ENCODE measurements around the gene IRX2. TPM values are rescaled to one million over a fixed set of nuclear protein-coding genes. Genes with fewer than 3 reads are reported as not detected.

IRX2 gene
- total RNA-seq, 1 donor from 2014 or later: not detected

DNA sequence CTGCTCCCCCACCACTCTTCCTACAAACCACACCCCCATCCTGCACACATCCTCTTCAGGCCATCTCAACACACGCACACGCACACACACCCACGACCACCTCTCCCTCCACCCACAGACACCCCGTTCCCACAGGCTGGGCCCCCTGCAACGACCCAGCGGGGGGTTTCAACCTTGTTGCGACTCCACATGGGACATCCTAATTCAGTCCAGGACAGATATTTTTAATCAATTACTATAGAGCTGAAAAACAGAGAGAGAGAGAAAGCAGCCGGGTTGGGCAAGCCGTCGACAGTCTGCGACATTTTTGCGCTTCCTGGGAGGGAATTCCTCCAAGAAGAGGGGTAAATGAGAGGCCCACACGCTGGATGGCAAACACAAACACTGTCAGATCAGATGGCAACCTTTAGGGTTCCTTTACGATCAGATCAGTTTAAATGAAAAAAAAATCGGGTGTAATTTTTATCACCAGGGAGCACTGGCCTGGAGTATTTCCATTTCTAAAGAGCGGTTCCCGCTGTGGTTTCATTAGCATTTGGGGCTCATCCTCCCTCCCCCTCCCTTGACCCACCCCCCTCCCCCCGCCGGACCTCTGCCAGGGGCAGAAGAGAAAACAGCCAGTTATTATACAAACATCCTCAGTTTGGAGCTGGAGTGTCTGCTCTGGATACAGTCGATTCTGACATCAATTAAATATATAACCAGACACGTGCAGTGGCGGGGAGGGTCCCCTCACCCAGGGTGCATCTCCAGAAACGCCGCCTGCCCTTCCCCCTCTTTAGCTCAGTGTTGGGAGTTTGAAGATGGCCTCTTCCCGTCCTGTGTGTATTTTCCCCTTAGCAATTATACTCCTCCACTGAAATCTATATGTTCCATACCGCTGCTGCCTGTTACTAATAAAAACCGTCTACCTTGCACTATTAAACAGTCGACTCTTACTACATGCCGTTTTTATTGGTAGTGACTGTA lies 2.3 kb upstream of the IRX2 start:
- DNase-seq (no peak), ATAC-seq (ENCODE audit: low read depth) (no peak)
- Mint-ChIP-seq H3K4me3 (no peak overlapping the region), H3K4me1 (peaks cover 9% of the 10 kb centered on the region), H3K27ac (no peak overlapping the region), H3K36me3 (ENCODE audit: low read depth) (no peaks in the 10 kb centered on the region), H3K27me3 (peaks cover 53% of the 10 kb centered on the region), H3K9me3 (no peaks in the 10 kb centered on the region)
- intact Hi-C loops (cut with micrococcal nuclease): loop anchor here (10.0 kb wide), 1 partner anchor 841 kb away; the partner anchor contains the start of gene IRX1
- POLR2A ChIA-PET: no interaction called here
- no peak for TF ChIP-seq CTCF (IDR thresholded peaks at IDR 0.05)
- CTCF ChIA-PET: no interaction called here

DNA sequence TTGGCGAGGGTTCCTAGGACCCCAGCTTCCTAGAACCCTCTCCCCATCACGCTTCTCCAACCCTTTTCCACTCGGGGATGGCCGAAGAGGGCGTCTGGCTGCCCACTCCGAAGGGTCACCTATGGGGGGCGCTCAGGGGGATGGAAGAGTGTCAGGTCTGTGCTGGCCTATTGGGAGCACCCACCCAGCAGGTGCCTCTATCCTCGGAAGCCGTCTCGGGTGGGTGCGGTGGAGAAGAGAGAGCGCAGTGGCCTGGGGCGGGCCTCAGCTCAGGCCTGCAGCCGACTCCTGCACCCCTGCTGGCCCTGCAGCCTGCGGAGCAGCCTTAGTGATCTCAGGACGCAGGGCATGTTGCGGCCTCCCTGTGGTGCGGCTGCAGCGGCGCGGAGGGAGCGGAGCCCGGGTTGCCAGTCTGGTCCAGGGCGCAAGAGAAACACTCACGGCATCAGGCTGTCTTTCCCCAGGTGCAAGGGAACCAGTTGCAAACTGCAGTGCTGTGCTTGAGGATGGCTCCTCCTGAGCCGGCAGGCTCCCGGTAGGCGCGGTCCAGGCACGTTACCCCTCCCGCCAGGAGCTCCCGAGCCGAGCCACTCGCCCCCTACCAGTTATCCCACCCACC lies 1.5 kb upstream of the IRX2 start:
- ATAC-seq (ENCODE audit: low read depth) (no peak), DNase-seq (no peak)
- ChIA-PET POLR2A (no interaction called here), CTCF (no interaction called here)
- intact Hi-C loops (cut with micrococcal nuclease): loop anchor here (10.0 kb wide), 1 partner anchor 842 kb away; the partner anchor contains the start of gene IRX1
- no peaks in the 10 kb centered on the region for H3K36me3 Mint-ChIP-seq (ENCODE audit: low read depth)
- H3K27ac Mint-ChIP-seq: no peak overlapping the region
- H3K9me3 Mint-ChIP-seq: no peaks in the 10 kb centered on the region
- no peak for TF ChIP-seq CTCF (IDR thresholded peaks at IDR 0.05)
- peaks cover 48% of the 10 kb centered on the region for H3K27me3 Mint-ChIP-seq
- H3K4me1 Mint-ChIP-seq: peaks cover 9% of the 10 kb centered on the region
- H3K4me3 Mint-ChIP-seq: no peak overlapping the region

- H3K27ac Mint-ChIP-seq: no peak overlapping the region
- POLR2A ChIA-PET: no interaction called here
- no peaks in the 10 kb centered on the region for H3K36me3 Mint-ChIP-seq (ENCODE audit: low read depth)
- CTCF ChIA-PET: no interaction called here
- ATAC-seq (ENCODE audit: low read depth) (no peak), DNase-seq (no peak)
- H3K9me3 Mint-ChIP-seq: no peaks in the 10 kb centered on the region
- peaks cover 9% of the 10 kb centered on the region for H3K4me1 Mint-ChIP-seq
- intact Hi-C loops (cut with micrococcal nuclease): loop anchor here (10.0 kb wide), 1 partner anchor 843 kb away; the partner anchor contains the start of gene IRX1
- peaks cover 48% of the 10 kb centered on the region for H3K27me3 Mint-ChIP-seq
- no peak overlapping the region for H3K4me3 Mint-ChIP-seq
- no peak for TF ChIP-seq CTCF (IDR thresholded peaks at IDR 0.05)
Measured at GRCh38 chr5:2752059-2752820, 763 bp upstream of the IRX2 start.

GRCh38 chr5:2750758-2751464 lies 566 bp downstream of the IRX2 start:
- Mint-ChIP-seq H3K36me3 (ENCODE audit: low read depth) (no peaks in the 10 kb centered on the region), H3K9me3 (no peaks in the 10 kb centered on the region), H3K27me3 (peaks cover 42% of the 10 kb centered on the region), H3K4me3 (no peak overlapping the region), H3K4me1 (peaks cover 4% of the 10 kb centered on the region), H3K27ac (no peak overlapping the region)
- DNase-seq: no peak
- POLR2A ChIA-PET: no interaction called here
- intact Hi-C loops (cut with micrococcal nuclease): loop anchor here (10.0 kb wide), 1 partner anchor 844 kb away; the partner anchor contains the start of gene IRX1
- CTCF ChIA-PET: no interaction called here
- no peak for ATAC-seq (ENCODE audit: low read depth)
- TF ChIP-seq CTCF (IDR thresholded peaks at IDR 0.05): no peak
